Measurements from ENCODE around the gene DMRTA2. TPM values are rescaled to one million over a fixed set of nuclear protein-coding genes. Genes with fewer than 3 reads are reported as not detected.

DMRTA2 gene
- total RNA-seq, 1 experiment from 2014 or later, result not detected

DNA sequence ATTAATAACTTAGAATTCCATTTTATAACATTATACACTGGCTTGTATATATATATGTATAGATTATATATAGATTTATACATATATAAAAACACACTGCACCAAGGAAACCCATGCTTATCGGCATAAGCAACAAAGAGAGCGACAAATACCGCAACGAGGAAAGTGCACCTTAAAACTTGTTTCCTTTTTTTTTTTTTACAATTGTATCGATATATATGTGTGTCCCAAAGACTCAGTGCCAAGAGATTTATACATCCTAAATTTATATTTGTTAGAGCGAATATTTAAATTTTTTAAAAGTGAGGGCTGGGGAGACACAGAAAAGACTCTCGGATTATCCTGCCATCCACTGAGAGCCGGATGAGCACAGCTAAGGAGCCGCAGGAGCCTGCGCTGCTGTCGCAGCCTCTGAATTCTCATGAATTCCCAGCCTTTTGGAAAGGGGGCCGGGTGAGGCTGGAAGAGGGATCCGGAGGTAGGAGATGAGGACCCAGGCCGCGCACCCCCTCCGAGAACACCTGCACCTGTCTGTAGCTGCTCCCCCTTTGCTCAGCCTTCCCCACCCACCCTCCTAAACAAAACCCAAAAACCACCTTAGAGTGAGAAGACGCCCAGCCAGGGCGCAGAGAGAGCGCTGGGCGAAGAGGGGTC, 5.2 kb downstream of the DMRTA2 start:
- no peak overlapping the region for H3K4me3 ChIP-seq (ENCODE audit: low read depth in 2 of 2, low read length in 2 of 2)
- DNase-seq (ENCODE audit: low read depth, low spot score), result no peak
- H3K36me3 ChIP-seq (ENCODE audit: control insufficient read depth, insufficient read depth, low read length), result no peaks in the 10 kb centered on the region
- H3K27ac ChIP-seq (ENCODE audit: low read length), result no peak overlapping the region
- in situ Hi-C loops (cut with HindIII; ENCODE audit: low pct_unique_long_range_greater_than_20kb, low sequenced_read_pairs), result no loop called here
- ChIA-PET CTCF (no interaction called here), POLR2A (no interaction called here)
- no peaks in the 10 kb centered on the region; the same call in 1 of the 2 replicates for H3K27me3 ChIP-seq (ENCODE audit: control insufficient read depth, insufficient read depth, low read length)
- no peak for TF ChIP-seq TCF7L2 (IDR thresholded peaks at IDR 0.05; ENCODE audit: low read depth, low read length)
- no peak for TF ChIP-seq CTCF (IDR thresholded peaks at IDR 0.05)
- no peak for TF ChIP-seq SIN3A (IDR thresholded peaks at IDR 0.05; ENCODE audit: borderline replicate concordance, insufficient read depth, low read depth, low read length)
- TF ChIP-seq, protein P1, sequence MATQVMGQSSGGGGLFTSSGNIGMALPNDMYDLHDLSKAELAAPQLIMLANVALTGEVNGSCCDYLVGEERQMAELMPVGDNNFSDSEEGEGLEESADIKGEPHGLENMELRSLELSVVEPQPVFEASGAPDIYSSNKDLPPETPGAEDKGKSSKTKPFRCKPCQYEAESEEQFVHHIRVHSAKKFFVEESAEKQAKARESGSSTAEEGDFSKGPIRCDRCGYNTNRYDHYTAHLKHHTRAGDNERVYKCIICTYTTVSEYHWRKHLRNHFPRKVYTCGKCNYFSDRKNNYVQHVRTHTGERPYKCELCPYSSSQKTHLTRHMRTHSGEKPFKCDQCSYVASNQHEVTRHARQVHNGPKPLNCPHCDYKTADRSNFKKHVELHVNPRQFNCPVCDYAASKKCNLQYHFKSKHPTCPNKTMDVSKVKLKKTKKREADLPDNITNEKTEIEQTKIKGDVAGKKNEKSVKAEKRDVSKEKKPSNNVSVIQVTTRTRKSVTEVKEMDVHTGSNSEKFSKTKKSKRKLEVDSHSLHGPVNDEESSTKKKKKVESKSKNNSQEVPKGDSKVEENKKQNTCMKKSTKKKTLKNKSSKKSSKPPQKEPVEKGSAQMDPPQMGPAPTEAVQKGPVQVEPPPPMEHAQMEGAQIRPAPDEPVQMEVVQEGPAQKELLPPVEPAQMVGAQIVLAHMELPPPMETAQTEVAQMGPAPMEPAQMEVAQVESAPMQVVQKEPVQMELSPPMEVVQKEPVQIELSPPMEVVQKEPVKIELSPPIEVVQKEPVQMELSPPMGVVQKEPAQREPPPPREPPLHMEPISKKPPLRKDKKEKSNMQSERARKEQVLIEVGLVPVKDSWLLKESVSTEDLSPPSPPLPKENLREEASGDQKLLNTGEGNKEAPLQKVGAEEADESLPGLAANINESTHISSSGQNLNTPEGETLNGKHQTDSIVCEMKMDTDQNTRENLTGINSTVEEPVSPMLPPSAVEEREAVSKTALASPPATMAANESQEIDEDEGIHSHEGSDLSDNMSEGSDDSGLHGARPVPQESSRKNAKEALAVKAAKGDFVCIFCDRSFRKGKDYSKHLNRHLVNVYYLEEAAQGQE (IDR thresholded peaks at IDR 0.05; ENCODE audit: insufficient read depth in 1 of 2, low read depth in 2 of 2, low read length in 1 of 2), result no peak
- TF ChIP-seq POLR2AphosphoS5 (IDR thresholded peaks at IDR 0.05; ENCODE audit: low read depth, low read length), result no peak
- no peaks in the 10 kb centered on the region for H3K4me1 ChIP-seq (ENCODE audit: control insufficient read depth, insufficient read depth, low read length)
- BruUV-seq (replicated peaks), result no TSS peak
- ATAC-seq, result no peak
- intact Hi-C loops (cut with micrococcal nuclease; ENCODE audit: unreplicated experiment), result no loop called here
- no peaks in the 10 kb centered on the region for H3K9me3 ChIP-seq (ENCODE audit: control insufficient read depth, insufficient read depth, low read depth, low read length)

- in situ Hi-C loops (cut with HindIII; ENCODE audit: low pct_unique_long_range_greater_than_20kb, low sequenced_read_pairs), result no loop called here
- Histone ChIP-seq H3K4me3 (ENCODE audit: low read depth in 2 of 2, low read length in 2 of 2) (no peak overlapping the region), H3K36me3 (ENCODE audit: control insufficient read depth, insufficient read depth, low read length) (no peaks in the 10 kb centered on the region), H3K9me3 (ENCODE audit: control insufficient read depth, insufficient read depth, low read depth, low read length) (no peaks in the 10 kb centered on the region), H3K27me3 (ENCODE audit: control insufficient read depth, insufficient read depth, low read length) (no peaks in the 10 kb centered on the region; the same call in 1 of the 2 replicates), H3K4me1 (ENCODE audit: control insufficient read depth, insufficient read depth, low read length) (no peaks in the 10 kb centered on the region), H3K27ac (ENCODE audit: low read length) (no peak overlapping the region)
- DNase-seq (ENCODE audit: low read depth, low spot score) (no peak), ATAC-seq (no peak)
- no peak for TF ChIP-seq CTCF (IDR thresholded peaks at IDR 0.05)
- TF ChIP-seq, protein P1 (IDR thresholded peaks at IDR 0.05; ENCODE audit: insufficient read depth in 1 of 2, low read depth in 2 of 2, low read length in 1 of 2), result no peak
- no peak for TF ChIP-seq SIN3A (IDR thresholded peaks at IDR 0.05; ENCODE audit: borderline replicate concordance, insufficient read depth, low read depth, low read length)
- TF ChIP-seq POLR2AphosphoS5 (IDR thresholded peaks at IDR 0.05; ENCODE audit: low read depth, low read length), result no peak
- TF ChIP-seq TCF7L2 (IDR thresholded peaks at IDR 0.05; ENCODE audit: low read depth, low read length), result no peak
- ChIA-PET CTCF (no interaction called here), POLR2A (no interaction called here)
- intact Hi-C loops (cut with micrococcal nuclease; ENCODE audit: unreplicated experiment), result no loop called here
- BruUV-seq (replicated peaks), result no TSS peak
Measured at GRCh38 chr1:50417507-50417906, 5.7 kb downstream of the DMRTA2 start.
